H9 (cell line): ENCODE data around the gene ANKRD16. TPM values are rescaled to one million over a fixed set of nuclear protein-coding genes. Genes with fewer than 3 reads are reported as not detected.

Experiments used
- DNase-seq: peaks from one replicate; pipeline ENCODE4 v3.0.0-alpha.2; 2017
- H2AFZ ChIP-seq: one replicate; pipeline ENCODE4 v1.6.1; 2013; ENCODE audit warnings: mild to moderate bottlenecking, low read length, control low read depth, moderate library complexity
- H2AK5ac ChIP-seq: 2 replicates; pipeline ENCODE4 v1.6.1; 2013; ENCODE audit warnings: low read length, control low read depth, mixed read lengths; ENCODE audit not compliant: insufficient read length
- H2BK120ac ChIP-seq: one replicate; pipeline ENCODE4 v1.6.1; 2013; ENCODE audit warnings: low read depth, mild to moderate bottlenecking, low read length, control low read depth, inconsistent platforms; ENCODE audit not compliant: poor library complexity, severe bottlenecking
- H2BK12ac ChIP-seq: 2 replicates; pipeline ENCODE4 v1.6.1; 2013; ENCODE audit warnings: low read length, control low read depth, mixed read lengths, low read depth; ENCODE audit not compliant: insufficient read length
- H2BK15ac ChIP-seq: 2 replicates; pipeline ENCODE4 v1.6.1; 2013; ENCODE audit warnings: low read depth, low read length, control low read depth
- H2BK20ac ChIP-seq: one replicate; pipeline ENCODE4 v1.6.1; 2013; ENCODE audit warnings: low read depth, mild to moderate bottlenecking, low read length, control low read depth, inconsistent platforms; ENCODE audit not compliant: poor library complexity, severe bottlenecking
- H2BK5ac ChIP-seq: 2 replicates; pipeline ENCODE4 v1.6.1; 2013; ENCODE audit warnings: low read length, control low read depth, mixed read lengths; ENCODE audit not compliant: insufficient read length
- H3K14ac ChIP-seq: 2 replicates; pipeline ENCODE4 v1.6.1; 2013; ENCODE audit warnings: low read length, control low read depth; ENCODE audit not compliant: insufficient read depth
- H3K18ac ChIP-seq: 2 replicates; pipeline ENCODE4 v1.6.1; 2013; ENCODE audit warnings: low read depth, mild to moderate bottlenecking, mixed read lengths, low read length, control low read depth; ENCODE audit not compliant: insufficient read length
- H3K23ac ChIP-seq: 2 replicates; pipeline ENCODE4 v1.6.1; 2013; ENCODE audit warnings: low read length, control low read depth, mixed read lengths, low read depth; ENCODE audit not compliant: insufficient read length
- H3K23me2 ChIP-seq: 2 replicates; pipeline ENCODE4 v1.6.1; 2013; ENCODE audit warnings: low read depth, mild to moderate bottlenecking, mixed read lengths, low read length, control low read depth; ENCODE audit not compliant: insufficient read length, poor library complexity, severe bottlenecking
- H3K27ac ChIP-seq: 2 replicates; pipeline ENCODE4 v1.5.1; 2013; ENCODE audit warnings: low read length, control low read depth, mixed read lengths, low read depth; ENCODE audit not compliant: insufficient read length
- H3K27me3 ChIP-seq: 2 replicates; pipeline ENCODE4 v1.6.1; 2013; ENCODE audit warnings: low read length, control low read depth, inconsistent platforms; ENCODE audit not compliant: insufficient read depth
- H3K4ac ChIP-seq: 2 replicates; pipeline ENCODE4 v1.6.1; 2013; ENCODE audit warnings: low read depth, mild to moderate bottlenecking, control low read depth, inconsistent platforms, low read length, moderate library complexity
- H3K4me1 ChIP-seq: 2 replicates; pipeline ENCODE4 v1.6.1; 2013; ENCODE audit warnings: low read length, control low read depth, inconsistent platforms; ENCODE audit not compliant: insufficient read depth
- H3K4me2 ChIP-seq: 2 replicates; pipeline ENCODE4 v1.6.1; 2013; ENCODE audit warnings: low read length, control low read depth, mixed read lengths; ENCODE audit not compliant: insufficient read length, insufficient read depth
- H3K56ac ChIP-seq: 2 replicates; pipeline ENCODE4 v1.6.1; 2013; ENCODE audit warnings: low read depth, mild to moderate bottlenecking, mixed read lengths, low read length, control low read depth; ENCODE audit not compliant: insufficient read length
- H3K79me1 ChIP-seq: 2 replicates; pipeline ENCODE4 v1.6.1; 2013; ENCODE audit warnings: low read depth, mild to moderate bottlenecking, moderate library complexity, low read length, control low read depth, inconsistent platforms; ENCODE audit not compliant: insufficient read depth, poor library complexity, severe bottlenecking
- H3K79me2 ChIP-seq: 2 replicates; pipeline ENCODE4 v1.6.1; 2013; ENCODE audit warnings: low read length, control low read depth, inconsistent platforms; ENCODE audit not compliant: insufficient read depth
- H3K9ac ChIP-seq: 2 replicates; pipeline ENCODE4 v1.6.1; 2013; ENCODE audit warnings: low read length, control low read depth, mixed read lengths; ENCODE audit not compliant: insufficient read length; ENCODE audit errors: extremely low read depth
- H3K9me3 ChIP-seq: one replicate; pipeline ENCODE4 v1.6.1; 2013; ENCODE audit warnings: low read depth, low read length, inconsistent platforms; ENCODE audit not compliant: control insufficient read depth
- H3T11ph ChIP-seq: one replicate; pipeline ENCODE4 v1.6.1; 2013; ENCODE audit warnings: mild to moderate bottlenecking, low read length, control low read depth, inconsistent platforms
- H4K20me1 ChIP-seq: one replicate; pipeline ENCODE4 v1.6.1; 2013; ENCODE audit not compliant: control insufficient read depth, insufficient read length, insufficient read depth
- H4K5ac ChIP-seq: 2 replicates; pipeline ENCODE4 v1.6.1; 2013; ENCODE audit warnings: low read depth, mild to moderate bottlenecking, mixed read lengths, low read length, control low read depth; ENCODE audit not compliant: insufficient read length
- H4K8ac ChIP-seq: replicated peaks from 2 replicates; pipeline ENCODE4 v1.6.1; 2013; ENCODE audit warnings: low read length, control low read depth, mixed read lengths, low read depth; ENCODE audit not compliant: insufficient read length
- H4K91ac ChIP-seq: 2 replicates; pipeline ENCODE4 v1.6.1; 2013; ENCODE audit warnings: low read depth, mild to moderate bottlenecking, moderate library complexity, mixed read lengths, low read length, control low read depth; ENCODE audit not compliant: insufficient read length
- H3K27ac Mint-ChIP-seq, 3 experiments: 2 replicates in 2 of 3; 3 replicates in 1 of 3; pipeline ENCODE4 v1.8.0; 2020 to 2021; ENCODE audit warnings: mixed read lengths in 3 of 3, mild to moderate bottlenecking in 1 of 3, moderate library complexity in 1 of 3
- H3K27me3 Mint-ChIP-seq: 2 replicates; pipeline ENCODE4 v1.8.0; 2021; ENCODE audit warnings: low read depth, mild to moderate bottlenecking, moderate library complexity, mixed read lengths
- H3K36me3 Mint-ChIP-seq, 3 experiments: 2 replicates in 2 of 3; 3 replicates in 1 of 3; pipeline ENCODE4 v1.8.0; 2020 to 2021; ENCODE audit warnings: low read depth in 3 of 3, mixed read lengths in 3 of 3; ENCODE audit not compliant: insufficient read depth in 1 of 3
- H3K4me1 Mint-ChIP-seq, 2 experiments: 2 replicates each; pipeline ENCODE4 v1.8.0; 2020; ENCODE audit warnings: mixed read lengths in 2 of 2
- H3K4me3 Mint-ChIP-seq, 2 experiments: 2 replicates in 1 of 2; 3 replicates in 1 of 2; pipeline ENCODE4 v1.8.0; 2020 to 2021; ENCODE audit warnings: mild to moderate bottlenecking in 2 of 2, mixed read lengths in 2 of 2, moderate library complexity in 1 of 2
- H3K9me3 Mint-ChIP-seq, 2 experiments: 2 replicates in 1 of 2; 3 replicates in 1 of 2; pipeline ENCODE4 v1.8.0; 2020; ENCODE audit warnings: mild to moderate bottlenecking in 2 of 2, mixed read lengths in 2 of 2, moderate library complexity in 1 of 2
- WGBS: extraction: QIAGEN DNeasy Blood & Tissue Kit; methylation state at CpG from one replicate; pipeline ENCODE4 v1.1.7; 2013; ENCODE audit warnings: missing lambda C conversion rate, low lambda C conversion rate, mixed read lengths; ENCODE audit not compliant: insufficient read length; ENCODE audit errors: extremely low coverage; 5-methylcytosine and 5-hydroxymethylcytosine counted together
- total RNA-seq: library from RNA; stranded (reverse); gene quantifications from 2 replicates; pipeline ENCODE4 v1.2.1, GENCODE V29; 2021
- TF ChIP-seq, protein P1 (sequence below): fragments of 200-600 bp; sonication (generic); conservative IDR thresholded peaks from 3 replicates; pipeline ENCODE4 v1.8.0; 2021; ENCODE audit warnings: antibody characterized with exemption, mild to moderate bottlenecking

Gene ANKRD16
- total RNA-seq, 1 experiment from 2014 or later = 11.4 TPM

DNA sequence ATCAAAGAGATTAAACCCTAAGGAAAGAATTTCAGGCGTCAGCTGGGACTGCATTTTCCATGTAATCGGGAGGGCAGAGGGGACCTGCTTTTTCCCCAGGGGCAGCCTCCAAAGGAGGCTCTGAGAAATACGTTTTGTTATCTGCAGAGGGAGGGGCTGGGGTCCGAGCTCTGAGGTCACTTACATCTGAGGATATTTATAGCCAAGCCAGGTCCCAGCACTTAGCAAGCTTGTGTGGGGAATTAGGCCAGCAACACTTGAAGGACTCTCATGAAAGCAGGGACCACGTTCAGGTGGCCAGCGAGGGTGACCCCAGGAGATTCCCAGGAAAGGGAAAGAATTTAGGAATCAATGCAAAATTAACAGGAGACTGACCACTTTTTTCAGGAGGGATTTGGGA is 55.9 kb downstream of the ANKRD16 start:
- Mint-ChIP-seq H3K4me3 (no peak overlapping the region), H3K36me3 (no peaks in the 10 kb centered on the region), H3K27me3 (peaks cover 2% of the 10 kb centered on the region; the same call in 1 of the 2 replicates), H3K9me3 (no peaks in the 10 kb centered on the region), H3K4me1 (peaks cover 0 to 3% of the 10 kb centered on the region in 2 experiments; a peak in 1 of 4 replicates), H3K27ac (no peak overlapping the region; a peak in 1 of 7 replicates)
- H3K14ac ChIP-seq = no peak overlapping the region
- no peaks in the 10 kb centered on the region for H3K9me3 ChIP-seq
- no peak overlapping the region for H3K23ac ChIP-seq
- no peak overlapping the region for H3K9ac ChIP-seq
- no peak overlapping the region for H2BK120ac ChIP-seq
- no peak for DNase-seq
- H4K20me1 ChIP-seq = no peaks in the 10 kb centered on the region
- H2BK20ac ChIP-seq = no peak overlapping the region
- no peak overlapping the region for H3K27ac ChIP-seq
- H4K8ac ChIP-seq = no peak overlapping the region
- no peak overlapping the region for H3T11ph ChIP-seq
- no peak overlapping the region for H3K56ac ChIP-seq
- no peak overlapping the region for H3K18ac ChIP-seq
- no peak overlapping the region for H2BK15ac ChIP-seq
- no peaks in the 10 kb centered on the region for H3K27me3 ChIP-seq
- no peak overlapping the region for H2BK12ac ChIP-seq
- no peaks in the 10 kb centered on the region for H3K79me1 ChIP-seq
- no peak overlapping the region for H4K5ac ChIP-seq
- WGBS = no CpG with 5 or more reads among the region's 6 CpGs
- H4K91ac ChIP-seq = no peak overlapping the region
- no peaks in the 10 kb centered on the region for H3K79me2 ChIP-seq
- H3K23me2 ChIP-seq = no peaks in the 10 kb centered on the region
- no peak overlapping the region for H2BK5ac ChIP-seq
- no peaks in the 10 kb centered on the region for H3K4me1 ChIP-seq
- no peak overlapping the region for H2AK5ac ChIP-seq
- H2AFZ ChIP-seq = no peak overlapping the region
- H3K4ac ChIP-seq = no peak overlapping the region
- TF ChIP-seq, protein P1, sequence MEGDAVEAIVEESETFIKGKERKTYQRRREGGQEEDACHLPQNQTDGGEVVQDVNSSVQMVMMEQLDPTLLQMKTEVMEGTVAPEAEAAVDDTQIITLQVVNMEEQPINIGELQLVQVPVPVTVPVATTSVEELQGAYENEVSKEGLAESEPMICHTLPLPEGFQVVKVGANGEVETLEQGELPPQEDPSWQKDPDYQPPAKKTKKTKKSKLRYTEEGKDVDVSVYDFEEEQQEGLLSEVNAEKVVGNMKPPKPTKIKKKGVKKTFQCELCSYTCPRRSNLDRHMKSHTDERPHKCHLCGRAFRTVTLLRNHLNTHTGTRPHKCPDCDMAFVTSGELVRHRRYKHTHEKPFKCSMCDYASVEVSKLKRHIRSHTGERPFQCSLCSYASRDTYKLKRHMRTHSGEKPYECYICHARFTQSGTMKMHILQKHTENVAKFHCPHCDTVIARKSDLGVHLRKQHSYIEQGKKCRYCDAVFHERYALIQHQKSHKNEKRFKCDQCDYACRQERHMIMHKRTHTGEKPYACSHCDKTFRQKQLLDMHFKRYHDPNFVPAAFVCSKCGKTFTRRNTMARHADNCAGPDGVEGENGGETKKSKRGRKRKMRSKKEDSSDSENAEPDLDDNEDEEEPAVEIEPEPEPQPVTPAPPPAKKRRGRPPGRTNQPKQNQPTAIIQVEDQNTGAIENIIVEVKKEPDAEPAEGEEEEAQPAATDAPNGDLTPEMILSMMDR = no peak
- no peak overlapping the region for H3K4me2 ChIP-seq
